HUES48 (cell line): ENCODE data around the gene BTF3L4.
A peak's percentile ranks its signal among the peaks of the same experiment; 100 is the strongest.
"Not testable (repeated sequence)": the region's sequence is repeated elsewhere in the genome, so short reads cannot be mapped to it uniquely, and the experiment has no call there.

Experiments
- H3K27ac ChIP-seq: one replicate; pipeline ENCODE4 v1.7.0; 2013; ENCODE audit warnings: low read depth, low read length, inconsistent platforms
- H3K27me3 ChIP-seq: 2 replicates; pipeline ENCODE4 v1.6.1; 2013; ENCODE audit warnings: mild to moderate bottlenecking, low read length; ENCODE audit not compliant: control insufficient read depth, insufficient read depth
- H3K36me3 ChIP-seq: 2 replicates; pipeline ENCODE4 v1.6.1; 2013; ENCODE audit warnings: low read length; ENCODE audit not compliant: control insufficient read depth, insufficient read depth
- H3K4me1 ChIP-seq: 2 replicates; pipeline ENCODE4 v1.6.1; 2013; ENCODE audit warnings: mild to moderate bottlenecking, low read length; ENCODE audit not compliant: control insufficient read depth, insufficient read depth
- H3K4me3 ChIP-seq: 2 replicates; pipeline ENCODE4 v1.5.1; 2013; ENCODE audit warnings: mild to moderate bottlenecking, low read depth, low read length
- H3K9ac ChIP-seq: 2 replicates; pipeline ENCODE4 v1.6.1; 2013; ENCODE audit warnings: mild to moderate bottlenecking, low read depth, low read length, moderate library complexity
- H3K9me3 ChIP-seq: 2 replicates; pipeline ENCODE4 v1.6.1; 2013; ENCODE audit warnings: low read length; ENCODE audit not compliant: control insufficient read depth, insufficient read depth

The BTF3L4 gene

DNA sequence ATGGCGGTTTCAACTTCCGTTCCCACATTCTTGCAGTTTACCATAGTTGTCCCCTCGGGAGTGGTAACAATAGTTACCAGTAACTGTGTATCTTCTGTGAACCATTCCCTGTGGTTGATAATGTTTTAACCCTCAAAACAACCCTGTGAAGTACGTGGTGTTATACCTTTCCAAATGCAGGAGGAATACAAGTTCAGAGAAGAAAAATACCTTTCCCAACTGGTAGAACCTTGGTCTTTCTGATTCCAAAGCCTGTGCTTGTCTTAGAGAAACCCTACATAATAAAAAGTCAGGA, 789 bp downstream of the BTF3L4 start:
- H3K9me3 ChIP-seq: no peaks in the 10 kb centered on the region
- H3K27me3 ChIP-seq: no peaks in the 10 kb centered on the region
- H3K9ac ChIP-seq: peak overlapping the region; percentile 91
- H3K4me1 ChIP-seq: peaks cover 15% of the 10 kb centered on the region
- H3K27ac ChIP-seq: peak overlapping the region; percentile 99
- peaks cover 45% of the 10 kb centered on the region for H3K36me3 ChIP-seq
- peak overlapping the region; percentile 98 for H3K4me3 ChIP-seq

- Histone ChIP-seq H3K27ac (peak overlapping the region; percentile 99), H3K36me3 (peaks cover 43% of the 10 kb centered on the region)
Observed at GRCh38 chr1:52057255-52057654, 1.2 kb downstream of the BTF3L4 start.

DNA sequence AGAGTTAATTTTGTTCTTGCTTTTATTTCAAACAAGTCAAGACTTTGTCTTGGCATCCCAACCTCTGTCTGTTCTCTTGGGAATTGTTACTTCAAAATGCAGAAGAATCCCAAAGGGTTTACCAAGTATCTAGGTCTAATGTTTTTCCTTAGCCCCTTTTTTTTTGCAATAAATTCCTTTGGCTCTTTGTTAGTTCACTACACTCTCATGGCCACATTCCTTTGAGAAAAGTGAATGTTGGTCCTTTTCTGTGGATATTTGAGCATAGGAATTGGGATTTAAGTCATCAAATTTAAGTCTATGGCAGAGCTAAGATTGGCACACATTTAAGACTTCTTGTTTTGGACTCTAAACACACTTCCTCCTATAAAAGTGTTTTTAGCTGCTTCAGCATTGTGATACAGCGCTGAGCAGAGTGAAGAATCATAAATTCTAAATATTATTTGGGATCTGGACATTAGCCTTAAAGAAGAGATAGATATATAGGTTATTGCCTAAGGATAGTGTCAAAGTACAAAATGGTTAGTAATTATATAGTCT, 1.9 kb downstream of the BTF3L4 start:
- Histone ChIP-seq H3K9ac (peak overlapping the region; percentile 91; the same call in 1 of the 2 replicates), H3K4me1 (peaks cover 15% of the 10 kb centered on the region), H3K4me3 (peak overlapping the region; percentile 98), H3K9me3 (no peaks in the 10 kb centered on the region), H3K27me3 (no peaks in the 10 kb centered on the region), H3K36me3 (peaks cover 44% of the 10 kb centered on the region), H3K27ac (peak overlapping the region; percentile 26)

More at GRCh38 chr1:52057255-52057654, 1.2 kb downstream of the BTF3L4 start:
- Histone ChIP-seq H3K9ac (peak overlapping the region; percentile 91), H3K9me3 (no peaks in the 10 kb centered on the region), H3K4me1 (peaks cover 15% of the 10 kb centered on the region), H3K4me3 (peak overlapping the region; percentile 98), H3K27me3 (no peaks in the 10 kb centered on the region)

DNA sequence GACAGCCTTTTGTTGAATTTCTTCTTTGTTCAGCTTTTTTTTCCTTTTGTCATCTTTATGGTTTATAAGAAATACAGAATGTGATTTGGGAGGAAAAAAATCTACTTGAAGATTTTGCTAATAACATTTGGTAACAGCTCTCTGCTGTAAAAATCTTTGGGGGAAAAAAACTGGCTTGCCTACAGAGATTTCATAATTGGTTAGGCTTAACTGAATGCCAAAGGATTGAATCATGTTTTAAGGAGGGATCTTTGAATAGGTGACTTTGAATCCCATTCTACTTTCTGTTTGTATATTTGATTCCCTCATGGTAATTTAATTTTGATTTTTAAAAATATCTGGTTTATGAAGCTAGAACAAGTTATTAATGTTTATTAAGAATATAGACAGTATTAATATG, 3.2 kb downstream of the BTF3L4 start:
- peaks cover 8% of the 10 kb centered on the region for H3K4me1 ChIP-seq
- no peak overlapping the region for H3K9ac ChIP-seq
- peaks cover 58% of the 10 kb centered on the region for H3K36me3 ChIP-seq
- H3K4me3 ChIP-seq: no peak overlapping the region
- H3K27ac ChIP-seq: no peak overlapping the region
- no peaks in the 10 kb centered on the region for H3K27me3 ChIP-seq
- no peaks in the 10 kb centered on the region for H3K9me3 ChIP-seq

DNA sequence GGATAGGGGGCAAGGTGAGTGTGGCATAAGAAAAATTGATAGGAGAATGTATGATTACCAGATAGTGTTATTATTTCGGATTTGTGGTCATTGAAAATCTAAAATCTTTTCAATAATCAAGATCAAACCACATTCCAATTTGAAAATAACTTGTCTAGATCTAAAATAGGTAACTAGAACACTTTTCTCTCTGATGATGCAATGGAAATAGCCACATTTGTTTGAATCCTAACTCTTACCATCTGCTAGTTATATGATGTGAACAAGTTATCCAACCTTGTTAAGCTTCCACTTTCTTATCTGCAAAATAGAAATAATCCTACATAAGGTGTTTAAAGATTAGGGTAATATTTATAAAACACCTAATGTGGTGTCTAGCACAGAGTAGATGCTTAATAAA, 3.8 kb downstream of the BTF3L4 start:
- no peak overlapping the region for H3K4me3 ChIP-seq
- peaks cover 63% of the 10 kb centered on the region for H3K36me3 ChIP-seq
- no peak overlapping the region for H3K27ac ChIP-seq
- H3K9me3 ChIP-seq: no peaks in the 10 kb centered on the region
- H3K4me1 ChIP-seq: peaks cover 8% of the 10 kb centered on the region
- no peaks in the 10 kb centered on the region for H3K27me3 ChIP-seq
- no peak overlapping the region for H3K9ac ChIP-seq

- no peaks in the 10 kb centered on the region for H3K9me3 ChIP-seq
- H3K4me3 ChIP-seq: no peak overlapping the region
- no peak overlapping the region for H3K27ac ChIP-seq
- H3K36me3 ChIP-seq: peaks cover 73% of the 10 kb centered on the region
- no peak overlapping the region for H3K9ac ChIP-seq
- no peaks in the 10 kb centered on the region for H3K27me3 ChIP-seq
- H3K4me1 ChIP-seq: peaks cover 8% of the 10 kb centered on the region
Observed at GRCh38 chr1:52060822-52061221, 4.7 kb downstream of the BTF3L4 start.

GRCh38 chr1:52063192-52063591, 7.1 kb downstream of the BTF3L4 start:
- no peak overlapping the region for H3K4me3 ChIP-seq
- no peaks in the 10 kb centered on the region for H3K9me3 ChIP-seq
- H3K27ac ChIP-seq: no peak overlapping the region
- no peaks in the 10 kb centered on the region for H3K27me3 ChIP-seq
- no peak overlapping the region for H3K9ac ChIP-seq
- H3K4me1 ChIP-seq: no peaks in the 10 kb centered on the region; the same call in 1 of the 2 replicates
- peaks cover 90% of the 10 kb centered on the region for H3K36me3 ChIP-seq

- Histone ChIP-seq H3K9me3 (no peaks in the 10 kb centered on the region), H3K4me1 (no peaks in the 10 kb centered on the region), H3K27ac (no peak overlapping the region), H3K27me3 (no peaks in the 10 kb centered on the region), H3K9ac (no peak overlapping the region; the same call in 1 of the 2 replicates), H3K4me3 (no peak overlapping the region), H3K36me3 (peaks cover 66% of the 10 kb centered on the region)
Observed at GRCh38 chr1:52070704-52071103, 14.6 kb downstream of the BTF3L4 start.

- Histone ChIP-seq H3K4me3 (no peak overlapping the region), H3K27ac (no peak overlapping the region), H3K36me3 (peaks cover 58% of the 10 kb centered on the region)
Observed at GRCh38 chr1:52072291-52072690, 16.2 kb downstream of the BTF3L4 start.

GRCh38 chr1:52077277-52077676, 21.2 kb downstream of the BTF3L4 start:
- H3K9me3 ChIP-seq, H3K27ac ChIP-seq, H3K4me3 ChIP-seq, H3K9ac ChIP-seq, H3K27me3 ChIP-seq, H3K4me1 ChIP-seq: not testable (repeated sequence)
- peaks cover 48% of the 10 kb centered on the region for H3K36me3 ChIP-seq

More at GRCh38 chr1:52072291-52072690, 16.2 kb downstream of the BTF3L4 start:
- Histone ChIP-seq H3K27me3 (no peaks in the 10 kb centered on the region), H3K4me1 (no peaks in the 10 kb centered on the region), H3K9me3 (no peaks in the 10 kb centered on the region), H3K9ac (no peak overlapping the region)

- H3K9ac ChIP-seq: no peak overlapping the region
- no peaks in the 10 kb centered on the region for H3K4me1 ChIP-seq
- no peaks in the 10 kb centered on the region for H3K27me3 ChIP-seq
- no peak overlapping the region for H3K27ac ChIP-seq
- H3K4me3 ChIP-seq: no peak overlapping the region
- peaks cover 59% of the 10 kb centered on the region for H3K36me3 ChIP-seq
- no peaks in the 10 kb centered on the region for H3K9me3 ChIP-seq
Observed at GRCh38 chr1:52080014-52080415, 23.9 kb downstream of the BTF3L4 start.

DNA sequence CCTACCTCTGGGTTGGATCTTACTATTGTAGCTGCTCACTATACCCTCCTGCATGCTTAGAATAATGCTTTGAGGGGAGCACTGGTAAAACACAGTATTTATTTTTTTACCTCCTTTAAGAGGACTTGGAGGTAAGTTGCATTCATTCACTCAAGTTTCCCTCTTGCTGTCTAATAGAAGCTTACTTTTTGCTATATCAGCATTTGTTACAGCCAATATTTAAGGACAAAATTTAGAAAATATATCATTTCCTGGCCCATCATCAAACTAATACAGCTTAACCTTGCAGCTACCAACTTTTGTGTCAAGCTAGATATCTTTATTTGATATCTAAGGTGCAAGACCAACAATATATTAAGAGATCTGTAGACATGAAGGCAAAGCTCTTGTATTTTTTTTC, 31.8 kb downstream of the BTF3L4 start:
- H3K27me3 ChIP-seq, H3K4me1 ChIP-seq, H3K27ac ChIP-seq, H3K9ac ChIP-seq, H3K4me3 ChIP-seq, H3K9me3 ChIP-seq: not testable (repeated sequence)
- H3K36me3 ChIP-seq: peaks cover 76% of the 10 kb centered on the region
